Right lobe of liver (tissue), 6 donors: ENCODE data around the gene RXFP2. TPM values are rescaled to one million over a fixed set of nuclear protein-coding genes. Genes with fewer than 3 reads are reported as not detected.

Source experiments
- ATAC-seq, 4 donors: fragments of 200-7000 bp; cut with Tn5 transposase; one replicate each; pipeline ENCODE4 v1.9.1; 2020; ENCODE audit warnings: mild to moderate bottlenecking in 4 of 4, moderate library complexity in 4 of 4
- DNase-seq, 3 donors: peaks; one replicate each; pipeline ENCODE4 v3.0.0-alpha.2; 2020
- H3K27ac ChIP-seq, 3 donors: fragments of 200-600 bp; one replicate each; pipeline ENCODE4 v1.8.0; 2022
- H3K27me3 ChIP-seq, 2 donors: fragments of 200-600 bp; one replicate each; pipeline ENCODE4 v1.8.0; 2022
- H3K36me3 ChIP-seq, 4 donors: fragments of 200-600 bp; sonication (generic) in 1 of 4; one replicate each; pipeline versions ENCODE4 v1.5.1 to v1.8.0; 2017 to 2022; ENCODE audit warnings: control low read depth in 1 of 4
- H3K4me1 ChIP-seq, 4 donors: fragments of 200-600 bp; sonication (generic) in 1 of 4; one replicate each; pipeline versions ENCODE4 v1.5.1 to v1.8.0; 2017 to 2022; ENCODE audit warnings: control low read depth in 1 of 4
- H3K4me3 ChIP-seq, 3 donors: fragments of 200-600 bp; one replicate each; pipeline ENCODE4 v1.8.0; 2022
- H3K9me3 ChIP-seq, 4 donors: fragments of 200-600 bp; sonication (generic) in 1 of 4; one replicate each; pipeline versions ENCODE4 v1.5.1 to v1.8.0; 2017 to 2022; ENCODE audit warnings: control low read depth in 1 of 4
- POLR2A ChIP-seq: fragments of 450-650 bp; IDR thresholded peaks from one replicate; pipeline ENCODE4 v1.6.1; 2017; ENCODE audit warnings: antibody characterized with exemption, mild to moderate bottlenecking
- WGBS: methylation state at CpG from one replicate; pipeline ENCODE4 v1.1.6; 2018; ENCODE audit warnings: low coverage, low lambda C conversion rate; ENCODE audit not compliant: insufficient coverage; ENCODE audit errors: missing lambda C conversion rate; 5-methylcytosine and 5-hydroxymethylcytosine counted together
- intact Hi-C, 2 donors: fragments of 100-400 bp; cut with DNase I; formaldehyde crosslinking; loops; one replicate each; pipeline versions ENCODE4 v1.11.2 to v1.14.1; 2022
- total RNA-seq, 6 experiments: library from RNA; depleted of rRNA in 2 of 6; stranded (reverse); fragments of >200 nt in 2 of 6; fragmentation: NEBNext Ultra II Directional in 3 of 6; extraction: Animal tissue kit (Norgen Biotek cat#: 25700) in 3 of 6; gene quantifications; one replicate each; pipeline versions ENCODE4 v1.1.0 to v1.2.4, GENCODE V29; 2016 to 2023
- TF ChIP-seq, protein P1 (sequence below), 4 donors: fragments of 200-600 bp in 3 of 4; fragments of 450-650 bp in 1 of 4; IDR thresholded peaks; one replicate each; pipeline versions ENCODE4 v1.5.1 to v1.8.0; 2016 to 2022; ENCODE audit warnings: antibody characterized with exemption in 4 of 4, mild to moderate bottlenecking in 2 of 4
- donor health status: DM: no; HTN: yes; CAD: no.
- donor health status: DM: no; HTN: no; CAD: no.
- donor health status: DM: no; HTN: no; CAD: no.
- donor health status: DM: no; HTN: yes; CAD: no.
- donor health status: DM: no; HTN: yes; CAD: no.

RXFP2 gene
- total RNA-seq, 6 experiments from 2014 or later, result not detected

GRCh38 chr13:31818236-31818635, 78.9 kb downstream of the RXFP2 start:
- intact Hi-C loops, result no loop called here
- no peaks in the 10 kb centered on the region for H3K36me3 ChIP-seq
- no peak overlapping the region for H3K4me3 ChIP-seq
- TF ChIP-seq POLR2A, result no peak
- TF ChIP-seq, protein P1, sequence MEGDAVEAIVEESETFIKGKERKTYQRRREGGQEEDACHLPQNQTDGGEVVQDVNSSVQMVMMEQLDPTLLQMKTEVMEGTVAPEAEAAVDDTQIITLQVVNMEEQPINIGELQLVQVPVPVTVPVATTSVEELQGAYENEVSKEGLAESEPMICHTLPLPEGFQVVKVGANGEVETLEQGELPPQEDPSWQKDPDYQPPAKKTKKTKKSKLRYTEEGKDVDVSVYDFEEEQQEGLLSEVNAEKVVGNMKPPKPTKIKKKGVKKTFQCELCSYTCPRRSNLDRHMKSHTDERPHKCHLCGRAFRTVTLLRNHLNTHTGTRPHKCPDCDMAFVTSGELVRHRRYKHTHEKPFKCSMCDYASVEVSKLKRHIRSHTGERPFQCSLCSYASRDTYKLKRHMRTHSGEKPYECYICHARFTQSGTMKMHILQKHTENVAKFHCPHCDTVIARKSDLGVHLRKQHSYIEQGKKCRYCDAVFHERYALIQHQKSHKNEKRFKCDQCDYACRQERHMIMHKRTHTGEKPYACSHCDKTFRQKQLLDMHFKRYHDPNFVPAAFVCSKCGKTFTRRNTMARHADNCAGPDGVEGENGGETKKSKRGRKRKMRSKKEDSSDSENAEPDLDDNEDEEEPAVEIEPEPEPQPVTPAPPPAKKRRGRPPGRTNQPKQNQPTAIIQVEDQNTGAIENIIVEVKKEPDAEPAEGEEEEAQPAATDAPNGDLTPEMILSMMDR (IDR thresholded peaks at IDR 0.05), result no peak
- ATAC-seq, result no peak
- no peaks in the 10 kb centered on the region for H3K27me3 ChIP-seq
- H3K4me1 ChIP-seq, result no peaks in the 10 kb centered on the region
- no peak for DNase-seq
- H3K9me3 ChIP-seq, result no peaks in the 10 kb centered on the region
- no peak overlapping the region for H3K27ac ChIP-seq

- intact Hi-C loops, result no loop called here
- ATAC-seq (peak in 2 of 4 donors; percentile 32 to 35), DNase-seq (no peak)
- TF ChIP-seq, protein P1 (IDR thresholded peaks at IDR 0.05), result peak in 2 of 4 donors; percentile 9 to 26
- no peak for TF ChIP-seq POLR2A
- 78% methylated on average over 3 of the region's 3 CpGs for whole genome bisulfite sequencing
- Histone ChIP-seq H3K9me3 (no peaks in the 10 kb centered on the region), H3K4me3 (no peak overlapping the region), H3K36me3 (no peaks in the 10 kb centered on the region), H3K27ac (no peak overlapping the region), H3K27me3 (no peaks in the 10 kb centered on the region), H3K4me1 (no peaks in the 10 kb centered on the region)
Observed at GRCh38 chr13:31824705-31825517, 85.6 kb downstream of the RXFP2 start.

GRCh38 chr13:31826521-31826920, 87.2 kb downstream of the RXFP2 start:
- Histone ChIP-seq H3K4me1 (no peaks in the 10 kb centered on the region), H3K27me3 (no peaks in the 10 kb centered on the region), H3K9me3 (no peaks in the 10 kb centered on the region), H3K36me3 (no peaks in the 10 kb centered on the region), H3K4me3 (no peak overlapping the region), H3K27ac (no peak overlapping the region)
- 62% methylated on average over 4 of the region's 4 CpGs for WGBS
- DNase-seq (no peak), ATAC-seq (no peak)
- no peak for TF ChIP-seq POLR2A
- TF ChIP-seq, protein P1 (IDR thresholded peaks at IDR 0.05), result no peak
- intact Hi-C loops, result no loop called here

GRCh38 chr13:31827707-31828106, 88.4 kb downstream of the RXFP2 start:
- Histone ChIP-seq H3K27me3 (no peaks in the 10 kb centered on the region), H3K4me1 (no peaks in the 10 kb centered on the region), H3K27ac (no peak overlapping the region), H3K36me3 (no peaks in the 10 kb centered on the region), H3K4me3 (no peak overlapping the region), H3K9me3 (no peaks in the 10 kb centered on the region)
- DNase-seq (no peak), ATAC-seq (no peak)
- TF ChIP-seq POLR2A, result no peak
- TF ChIP-seq, protein P1 (IDR thresholded peaks at IDR 0.05), result no peak
- 64% methylated on average over 5 of the region's 5 CpGs for WGBS
- intact Hi-C loops, result no loop called here
